Muscle layer of colon (tissue), 2 donors: ENCODE measurements around the gene PARVA.

Experiments used
- H3K27ac ChIP-seq: one replicate; pipeline ENCODE4 v1.7.0; 2013; ENCODE audit warnings: low read depth, mild to moderate bottlenecking, low read length, moderate library complexity
- H3K27me3 ChIP-seq, 2 donors: one replicate each; pipeline ENCODE4 v1.7.0; 2013; ENCODE audit warnings: low read length in 2 of 2, mild to moderate bottlenecking in 2 of 2; ENCODE audit not compliant: insufficient read depth in 2 of 2, control insufficient read depth in 1 of 2
- H3K36me3 ChIP-seq: one replicate; pipeline ENCODE4 v1.7.0; 2013; ENCODE audit warnings: mild to moderate bottlenecking, low read length; ENCODE audit not compliant: insufficient read depth
- H3K4me1 ChIP-seq: one replicate; pipeline ENCODE4 v1.7.0; 2013; ENCODE audit warnings: mild to moderate bottlenecking, low read length; ENCODE audit not compliant: insufficient read depth
- H3K4me3 ChIP-seq, 2 donors: one replicate each; pipeline ENCODE4 v1.7.0; 2013; ENCODE audit warnings: low read length in 2 of 2, low read depth in 1 of 2, mild to moderate bottlenecking in 1 of 2, moderate library complexity in 1 of 2
- H3K9ac ChIP-seq: one replicate; pipeline ENCODE4 v1.7.0; 2013; ENCODE audit warnings: low read length
- H3K9me3 ChIP-seq: one replicate; pipeline ENCODE4 v1.7.0; 2013; ENCODE audit warnings: mild to moderate bottlenecking, low read length
- donor health status: abdominal sarcoma.
- donor health status: Adenocarcinoma of cecum.

Gene PARVA

GRCh38 chr11:12470236-12470635 is 92.9 kb downstream of the PARVA start:
- H3K4me3 ChIP-seq: no peak overlapping the region
- peak overlapping the region; percentile 59 for H3K27ac ChIP-seq
- peaks cover 63% of the 10 kb centered on the region for H3K4me1 ChIP-seq
- H3K9me3 ChIP-seq: no peaks in the 10 kb centered on the region
- H3K27me3 ChIP-seq: no peaks in the 10 kb centered on the region
- peaks cover 16% of the 10 kb centered on the region for H3K36me3 ChIP-seq
- H3K9ac ChIP-seq: no peak overlapping the region

- Histone ChIP-seq H3K27me3 (no peaks in the 10 kb centered on the region), H3K4me3 (no peak overlapping the region), H3K9ac (no peak overlapping the region), H3K9me3 (no peaks in the 10 kb centered on the region), H3K27ac (peak overlapping the region; percentile 44), H3K4me1 (peaks cover 57% of the 10 kb centered on the region), H3K36me3 (peaks cover 38% of the 10 kb centered on the region)
Observed at GRCh38 chr11:12472401-12473005, 95.1 kb downstream of the PARVA start.

GRCh38 chr11:12473381-12473780 is 96.0 kb downstream of the PARVA start:
- Histone ChIP-seq H3K27ac (peak overlapping the region; percentile 44), H3K4me1 (peaks cover 49% of the 10 kb centered on the region), H3K27me3 (no peaks in the 10 kb centered on the region), H3K9ac (no peak overlapping the region), H3K9me3 (no peaks in the 10 kb centered on the region), H3K36me3 (peaks cover 42% of the 10 kb centered on the region), H3K4me3 (no peak overlapping the region)

GRCh38 chr11:12474871-12475270 is 97.5 kb downstream of the PARVA start:
- Histone ChIP-seq H3K36me3 (peaks cover 42% of the 10 kb centered on the region), H3K9me3 (no peaks in the 10 kb centered on the region), H3K4me3 (no peak overlapping the region), H3K27me3 (no peaks in the 10 kb centered on the region), H3K9ac (no peak overlapping the region), H3K27ac (no peak overlapping the region), H3K4me1 (peaks cover 36% of the 10 kb centered on the region)

- no peaks in the 10 kb centered on the region for H3K27me3 ChIP-seq
- H3K36me3 ChIP-seq: peaks cover 52% of the 10 kb centered on the region
- peaks cover 10% of the 10 kb centered on the region for H3K4me1 ChIP-seq
- H3K27ac ChIP-seq: peak overlapping the region; percentile 60
- H3K4me3 ChIP-seq: no peak overlapping the region
- H3K9ac ChIP-seq: no peak overlapping the region
- no peaks in the 10 kb centered on the region for H3K9me3 ChIP-seq
Observed at GRCh38 chr11:12478743-12479142, 101.4 kb downstream of the PARVA start.

GRCh38 chr11:12480401-12480800 is 103.0 kb downstream of the PARVA start:
- no peak overlapping the region for H3K4me3 ChIP-seq
- H3K4me1 ChIP-seq: peaks cover 17% of the 10 kb centered on the region
- no peak overlapping the region for H3K27ac ChIP-seq
- H3K9me3 ChIP-seq: no peaks in the 10 kb centered on the region
- no peaks in the 10 kb centered on the region for H3K27me3 ChIP-seq
- peaks cover 37% of the 10 kb centered on the region for H3K36me3 ChIP-seq
- no peak overlapping the region for H3K9ac ChIP-seq

GRCh38 chr11:12482839-12483238 is 105.5 kb downstream of the PARVA start:
- H3K27ac ChIP-seq: no peak overlapping the region
- H3K9ac ChIP-seq: no peak overlapping the region

GRCh38 chr11:12483604-12484003 is 106.2 kb downstream of the PARVA start:
- no peak overlapping the region for H3K27ac ChIP-seq
- peaks cover 18% of the 10 kb centered on the region for H3K36me3 ChIP-seq
- peaks cover 17% of the 10 kb centered on the region for H3K4me1 ChIP-seq
- H3K9me3 ChIP-seq: peaks cover under 1% of the 10 kb centered on the region
- no peaks in the 10 kb centered on the region for H3K27me3 ChIP-seq
- H3K9ac ChIP-seq: no peak overlapping the region
- H3K4me3 ChIP-seq: no peak overlapping the region

More at GRCh38 chr11:12482839-12483238, 105.5 kb downstream of the PARVA start:
- H3K4me1 ChIP-seq: peaks cover 17% of the 10 kb centered on the region
- H3K9me3 ChIP-seq: no peaks in the 10 kb centered on the region
- peaks cover 19% of the 10 kb centered on the region for H3K36me3 ChIP-seq
- H3K27me3 ChIP-seq: no peaks in the 10 kb centered on the region
- no peak overlapping the region for H3K4me3 ChIP-seq

GRCh38 chr11:12485328-12485727 is 108.0 kb downstream of the PARVA start:
- Histone ChIP-seq H3K27ac (no peak overlapping the region), H3K4me3 (no peak overlapping the region), H3K9ac (no peak overlapping the region), H3K36me3 (peaks cover 16% of the 10 kb centered on the region), H3K9me3 (peaks cover 8% of the 10 kb centered on the region), H3K4me1 (peaks cover 17% of the 10 kb centered on the region), H3K27me3 (no peaks in the 10 kb centered on the region)

GRCh38 chr11:12489246-12489772 is 111.9 kb downstream of the PARVA start:
- peaks cover 8% of the 10 kb centered on the region for H3K9me3 ChIP-seq
- peaks cover 2% of the 10 kb centered on the region for H3K4me1 ChIP-seq
- no peak overlapping the region for H3K4me3 ChIP-seq
- H3K36me3 ChIP-seq: peaks cover 11% of the 10 kb centered on the region
- no peak overlapping the region for H3K9ac ChIP-seq
- no peak overlapping the region for H3K27ac ChIP-seq
- H3K27me3 ChIP-seq: no peaks in the 10 kb centered on the region

- Histone ChIP-seq H3K9me3 (no peaks in the 10 kb centered on the region), H3K9ac (no peak overlapping the region), H3K4me3 (no peak overlapping the region), H3K36me3 (peaks cover 22% of the 10 kb centered on the region), H3K27me3 (no peaks in the 10 kb centered on the region), H3K27ac (no peak overlapping the region), H3K4me1 (no peaks in the 10 kb centered on the region)
Observed at GRCh38 chr11:12494699-12495098, 117.3 kb downstream of the PARVA start.
